C4-2B (cell line): ENCODE measurements around the gene BEX2.
"Not testable (repeated sequence)": the region's sequence is repeated elsewhere in the genome, so short reads cannot be mapped to it uniquely, and the experiment has no call there.

Experiments
- H3K27ac ChIP-seq: fragments of 450-650 bp; 2 replicates; pipeline ENCODE4 v1.5.1; 2017
- ZFX ChIP-seq: fragments of 450-650 bp; IDR thresholded peaks from 2 replicates; pipeline ENCODE4 v1.6.1; 2017
- TF ChIP-seq, protein P1 (sequence below): fragments of 450-650 bp; conservative IDR thresholded peaks from 2 replicates; pipeline ENCODE4 v1.5.1; 2017; ENCODE audit warnings: mild to moderate bottlenecking

BEX2 gene

DNA sequence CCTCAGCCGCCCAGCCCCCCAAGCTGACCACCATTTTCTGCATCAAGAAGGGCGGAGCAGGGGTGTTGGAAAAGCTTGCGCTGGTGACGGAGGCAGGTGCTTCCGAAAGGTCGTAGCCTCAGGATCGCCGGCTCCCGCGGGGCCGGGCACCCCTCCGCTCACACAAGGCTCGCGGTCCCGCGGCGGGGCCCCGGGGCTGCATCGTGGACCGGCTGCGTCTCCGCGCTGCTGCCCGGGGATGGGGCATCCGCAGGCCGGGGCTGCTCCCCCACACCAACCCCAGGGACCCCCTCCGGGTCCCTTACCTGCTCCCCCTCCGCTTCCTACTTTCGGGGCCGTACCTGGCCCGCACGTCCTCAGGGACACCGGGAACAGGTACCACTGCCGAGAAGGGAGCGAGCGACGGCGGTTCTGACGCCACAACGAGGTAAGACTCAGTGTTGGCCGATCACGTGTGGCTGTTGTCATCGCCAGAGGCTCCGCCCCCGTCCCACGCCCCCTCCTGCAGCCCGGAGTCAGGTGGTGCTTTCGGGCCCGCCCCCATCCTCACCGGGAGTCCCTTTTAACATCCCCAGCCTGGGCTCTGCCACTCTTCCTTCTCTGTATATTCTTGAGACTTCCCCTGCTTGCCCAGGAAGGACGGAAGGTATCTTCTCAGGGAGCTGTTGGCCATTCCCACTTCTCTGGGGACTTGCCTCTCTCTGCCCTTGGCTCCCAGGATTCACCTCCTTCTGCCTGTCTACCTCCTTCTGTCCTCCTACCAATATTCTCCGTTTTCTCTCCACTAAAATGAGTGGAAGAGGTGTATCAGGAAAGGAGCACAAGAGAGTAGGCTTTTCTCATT is at the start of gene BEX2:
TSS of gene BEX2 (minus strand) at position 436 of the 844 bp plus-strand sequence. CDS start 1,014 bp downstream, outside the sequence.
- TF ChIP-seq, protein P1, sequence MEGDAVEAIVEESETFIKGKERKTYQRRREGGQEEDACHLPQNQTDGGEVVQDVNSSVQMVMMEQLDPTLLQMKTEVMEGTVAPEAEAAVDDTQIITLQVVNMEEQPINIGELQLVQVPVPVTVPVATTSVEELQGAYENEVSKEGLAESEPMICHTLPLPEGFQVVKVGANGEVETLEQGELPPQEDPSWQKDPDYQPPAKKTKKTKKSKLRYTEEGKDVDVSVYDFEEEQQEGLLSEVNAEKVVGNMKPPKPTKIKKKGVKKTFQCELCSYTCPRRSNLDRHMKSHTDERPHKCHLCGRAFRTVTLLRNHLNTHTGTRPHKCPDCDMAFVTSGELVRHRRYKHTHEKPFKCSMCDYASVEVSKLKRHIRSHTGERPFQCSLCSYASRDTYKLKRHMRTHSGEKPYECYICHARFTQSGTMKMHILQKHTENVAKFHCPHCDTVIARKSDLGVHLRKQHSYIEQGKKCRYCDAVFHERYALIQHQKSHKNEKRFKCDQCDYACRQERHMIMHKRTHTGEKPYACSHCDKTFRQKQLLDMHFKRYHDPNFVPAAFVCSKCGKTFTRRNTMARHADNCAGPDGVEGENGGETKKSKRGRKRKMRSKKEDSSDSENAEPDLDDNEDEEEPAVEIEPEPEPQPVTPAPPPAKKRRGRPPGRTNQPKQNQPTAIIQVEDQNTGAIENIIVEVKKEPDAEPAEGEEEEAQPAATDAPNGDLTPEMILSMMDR = no peak
- TF ChIP-seq ZFX = no peak
- H3K27ac ChIP-seq = peak within 1 kb of the TSS; percentile 68

DNA sequence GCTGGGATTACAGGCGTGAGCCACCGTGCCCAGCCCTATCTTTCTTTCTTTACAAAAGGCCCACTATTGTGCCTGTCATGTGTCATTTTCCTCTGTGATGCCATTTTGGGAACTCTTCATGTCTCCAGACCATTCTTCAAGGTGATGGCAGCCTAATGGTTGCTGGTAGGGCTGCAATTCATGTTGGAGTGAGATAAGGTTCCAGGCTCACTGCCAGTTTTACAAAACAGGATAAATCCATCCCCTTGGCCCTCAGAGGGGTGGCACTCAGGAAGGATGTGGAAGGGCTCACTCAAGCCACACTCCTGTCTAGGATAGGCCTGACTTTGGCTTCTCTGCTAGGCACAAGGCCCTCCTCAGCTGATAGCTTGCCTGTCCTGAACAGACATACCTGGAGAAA is 49.3 kb upstream of the BEX2 start:
- TF ChIP-seq ZFX = no peak
- TF ChIP-seq, protein P1 = no peak
- no peak overlapping the region for H3K27ac ChIP-seq

DNA sequence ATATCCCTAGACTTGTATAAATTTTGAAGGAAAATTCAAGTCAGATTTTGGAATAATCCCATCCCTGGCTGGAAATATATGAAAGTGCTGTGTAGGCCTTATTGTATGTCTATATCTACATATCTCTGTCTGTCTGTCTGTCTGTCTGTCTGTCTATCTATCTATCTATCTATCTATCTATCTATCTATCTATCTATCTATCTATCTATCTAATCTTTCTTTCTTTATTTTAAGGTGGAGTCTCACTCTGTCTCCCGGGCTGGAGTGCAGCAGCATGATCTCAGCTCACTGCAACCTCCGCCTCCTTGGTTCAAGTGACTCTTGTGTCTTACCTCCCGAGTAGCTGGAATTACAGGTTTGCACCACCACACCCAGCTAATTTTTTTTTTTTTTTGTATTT is 48.8 kb upstream of the BEX2 start:
- not testable (repeated sequence) for H3K27ac ChIP-seq

DNA sequence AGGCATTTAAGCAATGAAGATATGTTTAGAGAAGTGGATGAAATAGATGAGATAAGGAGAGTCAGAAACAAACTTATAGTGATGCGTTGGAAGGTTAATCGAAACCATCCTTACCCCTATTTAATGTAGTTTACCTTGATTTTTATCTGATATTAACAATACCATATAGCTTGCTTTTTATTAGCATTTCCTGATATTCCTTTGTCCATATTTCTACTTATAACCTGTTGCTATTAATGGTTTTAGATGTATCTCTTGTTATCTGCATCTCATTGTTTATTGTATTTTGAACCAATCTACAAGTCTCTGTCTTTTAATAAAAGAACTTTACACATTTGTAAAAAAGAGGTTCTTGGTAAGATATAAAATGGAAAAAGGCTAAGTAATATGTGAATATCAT is 47.1 kb upstream of the BEX2 start:
- no peak overlapping the region for H3K27ac ChIP-seq
- TF ChIP-seq ZFX = no peak
- TF ChIP-seq, protein P1 = no peak

DNA sequence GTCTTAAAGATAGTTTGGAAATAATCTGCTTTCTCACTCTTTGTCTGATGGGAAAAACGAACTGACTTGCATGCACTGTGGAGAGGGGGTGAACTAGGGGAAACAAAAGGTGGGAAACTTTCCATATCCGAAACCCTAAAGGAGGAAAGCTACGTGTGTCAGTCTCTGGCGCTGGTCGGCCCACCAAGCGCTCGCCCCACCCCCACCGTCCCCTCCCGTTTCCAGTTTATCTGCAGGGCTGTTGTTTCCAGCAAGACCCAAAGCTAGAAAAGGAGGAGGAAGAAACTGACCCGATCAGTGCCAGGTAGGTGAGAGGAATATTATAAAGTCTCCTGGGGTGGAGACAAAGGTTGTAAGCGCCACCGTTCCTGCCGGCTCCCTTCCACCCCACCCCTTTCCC is 46.1 kb upstream of the BEX2 start:
- peak overlapping the region; percentile 74 for H3K27ac ChIP-seq

DNA sequence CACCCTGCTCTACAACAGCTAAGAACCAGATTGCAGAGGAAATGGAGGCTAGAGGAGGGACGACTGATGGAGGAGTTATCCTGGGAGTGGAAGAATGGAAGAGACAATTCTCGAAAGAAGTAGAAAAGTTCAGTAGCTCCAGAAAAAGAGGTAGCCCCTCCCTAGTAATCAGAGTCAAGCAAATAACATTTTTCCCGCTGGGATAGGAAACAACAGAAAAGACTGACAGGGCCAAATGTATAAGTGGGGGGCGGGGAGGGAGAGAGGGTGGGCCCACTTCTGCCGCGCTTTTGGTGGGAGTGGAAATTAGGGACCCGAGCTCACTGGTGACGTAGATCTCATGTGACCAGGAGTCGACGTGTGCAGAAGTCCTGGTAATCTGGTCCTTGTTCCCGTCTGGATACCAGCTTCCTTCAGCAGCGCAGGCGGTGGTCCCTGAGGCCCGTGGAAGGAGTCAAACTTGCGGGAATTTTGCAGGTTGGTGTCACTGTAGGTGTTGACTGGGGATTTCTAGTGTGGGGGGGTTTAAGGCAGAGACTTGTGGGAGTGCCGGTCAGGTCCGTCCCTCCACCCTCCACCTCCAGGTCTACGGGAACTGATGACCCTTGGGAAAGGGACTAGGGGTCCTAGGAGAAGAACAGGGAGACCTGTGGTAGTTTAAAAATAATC is 45.5 kb upstream of the BEX2 start, which contains the start of gene TCEAL9:
TSS of gene TCEAL9 (plus strand) at position 377 of the 669 bp plus-strand sequence. CDS start 1,179 bp downstream, outside the sequence.
- TF ChIP-seq ZFX = no peak
- TF ChIP-seq, protein P1 = no peak
- H3K27ac ChIP-seq = peak within 1 kb of the TSS; percentile 74

More for the DNA sequence above, 46.1 kb upstream of the BEX2 start:
- no peak for TF ChIP-seq ZFX
- TF ChIP-seq, protein P1 = no peak

DNA sequence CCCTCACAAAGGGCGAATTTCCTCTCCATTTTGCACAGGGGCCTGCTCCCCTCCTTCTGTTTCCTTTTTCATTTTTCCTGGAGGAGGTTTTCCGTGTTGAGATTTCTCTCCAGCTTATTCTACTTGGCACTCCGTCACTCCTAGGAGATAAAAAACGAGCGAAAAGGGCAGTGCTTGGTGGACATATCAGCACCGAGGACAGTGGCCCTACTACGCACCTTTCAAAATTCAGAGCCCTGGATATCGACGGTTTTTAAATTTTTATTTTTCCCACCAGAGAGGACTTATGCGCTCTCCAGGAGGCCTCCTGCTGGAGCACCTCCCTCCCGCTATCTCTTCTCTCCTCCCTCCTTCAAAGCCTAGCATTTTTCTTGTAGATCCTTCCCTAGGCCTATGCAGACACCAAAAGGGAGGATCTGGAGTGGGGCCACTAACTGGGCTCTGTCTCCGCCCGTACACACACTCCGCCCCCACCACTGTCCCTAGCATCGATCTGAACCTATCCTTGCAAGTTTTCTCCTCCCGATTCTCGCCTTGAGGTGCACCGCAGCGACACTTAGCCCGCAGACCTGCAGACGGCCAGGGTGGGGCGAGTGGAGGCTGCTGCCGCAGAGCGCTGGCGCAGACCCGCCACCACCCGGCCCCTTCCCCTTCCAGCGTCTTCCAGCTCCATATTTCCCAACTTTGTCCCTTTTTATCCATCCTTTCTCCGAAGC is 37.0 kb upstream of the BEX2 start:
- H3K27ac ChIP-seq = no peak overlapping the region
- no peak for TF ChIP-seq ZFX
- TF ChIP-seq, protein P1 = no peak
